Activated naive CD8-positive, alpha-beta T cell treated with anti-CD3 and anti-CD28 coated beads, Interleukin-2, amount 10 ng/mL, durations not matched to agents 7 days and 5 days (primary cell): ENCODE measurements around the gene MOK. TPM values are rescaled to one million over a fixed set of nuclear protein-coding genes. Genes with fewer than 3 reads are reported as not detected.
"Not testable (repeated sequence)": the region's sequence is repeated elsewhere in the genome, so short reads cannot be mapped to it uniquely, and the experiment has no call there.

ENCODE experiments used
- ATAC-seq: fragments of 150-1000 bp; cut with Tn5 transposase; one replicate; pipeline ENCODE4 v1.10.0; 2021; ENCODE audit warnings: low read depth, moderate library complexity
- POLR2A ChIA-PET: fragments of 350-600 bp; sonication (Branson Sonifier 250); formaldehyde crosslinking; loops from one replicate; lab custom pipeline; 2021; ENCODE audit warnings: antibody characterized with exemption; lab: Charles Lee
- DNase-seq: peaks from one replicate; pipeline ENCODE4 v3.0.0; 2021
- H3K27ac Mint-ChIP-seq: one replicate; pipeline ENCODE4 v1.8.0; 2022; ENCODE audit warnings: mild to moderate bottlenecking, mixed read lengths
- H3K27me3 Mint-ChIP-seq: one replicate; pipeline ENCODE4 v1.8.0; 2022; ENCODE audit warnings: mild to moderate bottlenecking, moderate library complexity, mixed read lengths
- H3K36me3 Mint-ChIP-seq: one replicate; pipeline ENCODE4 v1.8.0; 2021; ENCODE audit warnings: mild to moderate bottlenecking, mixed read lengths
- H3K4me1 Mint-ChIP-seq: one replicate; pipeline ENCODE4 v1.8.0; 2021; ENCODE audit warnings: mixed read lengths
- H3K4me3 Mint-ChIP-seq: one replicate; pipeline ENCODE4 v1.8.0; 2022; ENCODE audit warnings: mild to moderate bottlenecking, moderate library complexity, mixed read lengths
- H3K9me3 Mint-ChIP-seq: one replicate; pipeline ENCODE4 v1.8.0; 2021; ENCODE audit warnings: mixed read lengths
- total RNA-seq, 2 experiments: library from RNA; stranded (reverse); gene quantifications; one replicate each; pipeline ENCODE4 v1.2.3, GENCODE V29; 2021

MOK gene
- total RNA-seq, 2 experiments from 2014 or later: 2.4 to 2.7 TPM

DNA sequence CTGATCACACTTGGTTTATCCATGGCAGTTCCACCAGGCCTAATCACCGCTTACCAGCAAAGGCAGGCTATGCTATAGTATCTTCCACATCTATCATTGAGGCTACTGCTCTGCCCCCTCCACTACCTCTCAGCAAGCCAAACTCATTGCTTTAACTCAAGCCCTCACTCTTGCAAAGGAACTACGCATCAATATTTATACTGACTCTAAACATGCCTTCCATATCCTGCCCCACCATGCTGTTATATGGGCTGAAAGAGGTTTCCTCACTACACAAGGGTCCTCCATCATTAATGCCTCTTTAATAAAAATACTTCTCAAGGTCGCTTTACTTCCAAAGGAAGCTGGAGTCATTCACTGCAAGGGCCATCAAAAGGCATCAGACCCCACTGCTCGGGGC is 61.2 kb downstream of the MOK start:
- H3K27ac Mint-ChIP-seq, H3K4me1 Mint-ChIP-seq, DNase-seq, H3K4me3 Mint-ChIP-seq, H3K36me3 Mint-ChIP-seq, POLR2A ChIA-PET, ATAC-seq, H3K27me3 Mint-ChIP-seq, H3K9me3 Mint-ChIP-seq: not testable (repeated sequence)

DNA sequence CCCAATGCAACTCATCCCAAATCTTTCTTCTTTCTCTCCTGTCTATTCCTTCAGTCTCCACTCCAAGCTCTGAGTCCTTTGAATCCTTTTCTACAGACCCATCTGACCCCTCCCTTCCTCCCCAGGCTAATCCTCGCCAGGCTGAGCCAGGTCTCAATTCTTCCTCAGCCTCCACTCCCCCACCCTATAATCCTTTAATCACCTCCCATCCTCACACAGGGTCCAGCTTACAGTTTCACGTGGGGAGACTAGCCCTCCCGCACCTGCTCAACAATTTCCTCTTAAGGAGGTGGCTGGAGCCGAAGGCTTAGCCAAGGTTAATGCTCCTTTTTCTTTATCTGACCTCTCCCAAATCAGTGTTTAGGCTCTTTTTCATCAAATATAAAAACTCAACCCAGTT is 63.8 kb downstream of the MOK start:
- no peak for ATAC-seq
- no peaks in the 10 kb centered on the region for H3K36me3 Mint-ChIP-seq
- no peaks in the 10 kb centered on the region for H3K9me3 Mint-ChIP-seq
- H3K4me3 Mint-ChIP-seq: no peak overlapping the region
- POLR2A ChIA-PET: no interaction called here
- H3K27ac Mint-ChIP-seq: no peak overlapping the region
- H3K27me3 Mint-ChIP-seq: no peaks in the 10 kb centered on the region
- H3K4me1 Mint-ChIP-seq: no peaks in the 10 kb centered on the region
- no peak for DNase-seq

DNA sequence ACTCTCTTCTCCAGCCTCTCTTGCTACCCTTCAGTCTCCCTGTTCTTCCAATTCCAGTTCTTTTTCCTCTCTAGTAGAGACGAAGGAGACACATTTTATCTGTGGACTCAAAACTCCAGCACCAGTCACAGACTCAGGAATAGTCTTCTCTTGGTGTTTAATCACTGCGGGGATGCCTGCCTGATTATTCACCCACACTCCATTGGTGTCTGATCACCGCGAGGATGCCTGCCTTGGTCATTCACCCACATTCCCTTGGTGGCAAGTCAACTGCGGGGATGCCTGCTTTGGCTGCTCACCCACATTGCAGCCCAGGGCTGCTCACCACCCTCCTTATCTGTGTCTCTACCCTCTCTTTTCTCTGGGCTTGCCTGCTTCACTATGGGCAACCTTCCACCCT is 64.5 kb downstream of the MOK start:
- ATAC-seq, H3K27ac Mint-ChIP-seq: not testable (repeated sequence)

DNA sequence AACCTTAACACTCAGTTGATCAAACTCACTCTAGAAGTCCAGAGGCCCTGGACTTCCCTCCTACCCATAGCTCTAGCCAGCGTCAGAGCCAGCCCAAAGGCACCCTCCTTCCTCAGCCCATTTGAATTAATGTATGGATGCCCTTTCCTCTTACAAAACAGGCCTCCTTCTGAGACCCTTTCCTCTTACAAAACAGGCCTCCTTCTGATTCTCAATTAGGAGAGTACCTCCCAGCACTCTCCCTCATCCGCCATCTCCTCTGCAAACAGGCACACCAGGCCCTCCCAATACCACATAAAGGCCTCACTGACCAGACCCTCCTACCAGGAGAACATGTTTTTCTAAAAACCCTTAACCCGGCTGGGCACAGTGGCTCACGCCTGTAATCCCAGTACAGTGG is 65.7 kb downstream of the MOK start:
- Mint-ChIP-seq H3K27ac (no peak overlapping the region), H3K36me3 (no peaks in the 10 kb centered on the region), H3K27me3 (no peaks in the 10 kb centered on the region), H3K4me3 (no peak overlapping the region), H3K4me1 (no peaks in the 10 kb centered on the region), H3K9me3 (no peaks in the 10 kb centered on the region)
- no peak for DNase-seq
- POLR2A ChIA-PET: no interaction called here
- ATAC-seq: no peak

More for the DNA sequence above, 64.5 kb downstream of the MOK start:
- H3K9me3 Mint-ChIP-seq, POLR2A ChIA-PET, DNase-seq, H3K27me3 Mint-ChIP-seq, H3K4me1 Mint-ChIP-seq, H3K4me3 Mint-ChIP-seq, H3K36me3 Mint-ChIP-seq: not testable (repeated sequence)

DNA sequence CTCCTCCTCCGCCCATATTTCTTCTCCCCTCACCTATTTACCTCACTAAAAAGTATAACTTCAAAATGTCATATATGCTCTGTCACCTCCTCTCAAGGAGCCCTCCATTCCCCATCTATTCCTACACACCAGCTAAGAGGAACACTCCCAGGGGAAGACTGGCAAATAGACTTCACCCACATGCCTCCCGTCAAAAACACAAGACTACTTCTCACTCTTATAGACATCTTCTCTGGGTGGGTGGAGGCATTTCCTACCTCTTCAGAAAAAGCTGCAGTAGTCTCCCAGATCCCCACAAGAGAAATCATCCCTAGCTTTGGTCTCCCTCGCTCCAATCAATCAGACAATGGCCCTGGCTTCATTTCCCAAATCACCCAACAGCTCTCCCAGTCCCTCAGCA is 66.2 kb downstream of the MOK start:
- POLR2A ChIA-PET: no interaction called here
- H3K4me1 Mint-ChIP-seq: no peaks in the 10 kb centered on the region
- H3K4me3 Mint-ChIP-seq: no peak overlapping the region
- no peak for ATAC-seq
- DNase-seq: no peak
- H3K27ac Mint-ChIP-seq: no peak overlapping the region
- no peaks in the 10 kb centered on the region for H3K27me3 Mint-ChIP-seq
- no peaks in the 10 kb centered on the region for H3K36me3 Mint-ChIP-seq
- no peaks in the 10 kb centered on the region for H3K9me3 Mint-ChIP-seq

DNA sequence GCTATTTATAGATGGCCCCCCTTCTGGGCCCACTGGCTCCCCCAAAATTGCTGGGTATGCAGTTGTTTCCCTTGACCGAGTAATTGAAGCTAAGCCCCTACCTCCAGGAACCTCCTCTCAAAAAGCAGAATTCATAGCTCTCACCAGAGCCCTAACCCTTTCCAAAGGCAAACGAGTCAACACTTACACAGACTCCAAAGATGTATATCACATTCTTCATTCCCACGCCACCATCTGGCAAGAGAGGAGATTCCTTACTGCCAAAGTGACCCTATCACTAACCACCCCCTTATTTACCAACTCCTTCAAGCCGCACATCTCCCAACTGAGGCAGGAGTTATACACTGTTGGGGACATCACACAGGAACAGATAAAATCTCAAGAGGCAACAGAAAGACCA is 66.8 kb downstream of the MOK start:
- Mint-ChIP-seq H3K27me3 (no peaks in the 10 kb centered on the region), H3K9me3 (no peaks in the 10 kb centered on the region), H3K27ac (no peak overlapping the region), H3K36me3 (no peaks in the 10 kb centered on the region), H3K4me3 (no peak overlapping the region), H3K4me1 (no peaks in the 10 kb centered on the region)
- ATAC-seq (no peak), DNase-seq (no peak)
- POLR2A ChIA-PET: no interaction called here

DNA sequence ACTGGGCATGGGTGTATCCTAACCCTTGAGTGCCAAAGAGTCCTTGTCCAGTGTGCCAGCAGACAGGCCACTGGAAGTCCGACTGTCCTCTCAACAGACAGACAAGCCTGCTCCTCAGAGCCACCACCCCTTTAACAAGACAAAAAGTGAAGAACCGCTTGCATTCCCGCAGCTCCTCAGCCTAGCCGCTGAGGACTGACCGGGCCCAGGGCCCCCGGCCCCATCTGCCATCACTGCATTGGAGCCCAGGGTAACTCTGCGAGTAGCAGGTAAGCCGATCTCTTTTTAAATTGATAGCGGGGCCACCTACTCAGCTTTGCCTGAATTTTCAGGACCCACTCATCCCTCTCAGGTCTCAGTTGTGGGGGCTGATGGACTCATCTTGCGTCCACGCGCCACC is 68.9 kb downstream of the MOK start:
- Mint-ChIP-seq H3K9me3 (no peaks in the 10 kb centered on the region), H3K4me3 (no peak overlapping the region), H3K27ac (no peak overlapping the region), H3K4me1 (no peaks in the 10 kb centered on the region), H3K36me3 (no peaks in the 10 kb centered on the region), H3K27me3 (no peaks in the 10 kb centered on the region)
- POLR2A ChIA-PET: no interaction called here
- DNase-seq (no peak), ATAC-seq (no peak)

DNA sequence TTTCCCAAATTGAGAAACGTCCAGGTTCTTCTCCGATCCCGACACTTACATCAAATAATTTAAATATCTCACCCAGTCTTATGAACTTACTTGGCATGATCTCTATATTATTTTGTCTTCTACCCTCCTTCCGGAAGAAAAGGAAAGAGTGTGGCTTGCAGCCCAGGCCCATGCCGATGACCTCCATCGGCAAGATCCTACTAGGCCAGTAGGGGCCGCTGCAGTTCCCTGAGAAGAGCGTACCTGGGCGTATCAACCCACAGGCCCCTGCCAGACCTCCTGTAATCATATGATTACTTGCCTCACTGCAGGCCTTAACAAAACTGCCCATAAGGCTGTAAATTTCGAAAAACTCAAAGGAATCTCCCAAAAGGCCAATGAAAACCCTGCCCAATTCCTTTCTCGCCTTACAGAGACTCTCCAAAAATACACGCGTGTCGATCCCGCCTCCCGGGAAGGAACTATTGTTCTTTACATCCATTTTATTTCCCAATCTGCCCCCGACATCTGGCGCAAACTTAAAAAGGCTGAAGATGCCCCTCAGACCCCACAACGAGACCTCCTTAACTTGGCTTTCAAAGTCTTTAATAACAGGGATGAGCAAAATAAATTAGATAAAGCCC is 69.6 kb downstream of the MOK start:
- Mint-ChIP-seq H3K36me3 (no peaks in the 10 kb centered on the region), H3K27me3 (no peaks in the 10 kb centered on the region), H3K4me3 (no peak overlapping the region), H3K27ac (no peak overlapping the region), H3K9me3 (no peaks in the 10 kb centered on the region), H3K4me1 (no peaks in the 10 kb centered on the region)
- POLR2A ChIA-PET: no interaction called here
- DNase-seq (peak; percentile 79), ATAC-seq (peak; percentile 94)

DNA sequence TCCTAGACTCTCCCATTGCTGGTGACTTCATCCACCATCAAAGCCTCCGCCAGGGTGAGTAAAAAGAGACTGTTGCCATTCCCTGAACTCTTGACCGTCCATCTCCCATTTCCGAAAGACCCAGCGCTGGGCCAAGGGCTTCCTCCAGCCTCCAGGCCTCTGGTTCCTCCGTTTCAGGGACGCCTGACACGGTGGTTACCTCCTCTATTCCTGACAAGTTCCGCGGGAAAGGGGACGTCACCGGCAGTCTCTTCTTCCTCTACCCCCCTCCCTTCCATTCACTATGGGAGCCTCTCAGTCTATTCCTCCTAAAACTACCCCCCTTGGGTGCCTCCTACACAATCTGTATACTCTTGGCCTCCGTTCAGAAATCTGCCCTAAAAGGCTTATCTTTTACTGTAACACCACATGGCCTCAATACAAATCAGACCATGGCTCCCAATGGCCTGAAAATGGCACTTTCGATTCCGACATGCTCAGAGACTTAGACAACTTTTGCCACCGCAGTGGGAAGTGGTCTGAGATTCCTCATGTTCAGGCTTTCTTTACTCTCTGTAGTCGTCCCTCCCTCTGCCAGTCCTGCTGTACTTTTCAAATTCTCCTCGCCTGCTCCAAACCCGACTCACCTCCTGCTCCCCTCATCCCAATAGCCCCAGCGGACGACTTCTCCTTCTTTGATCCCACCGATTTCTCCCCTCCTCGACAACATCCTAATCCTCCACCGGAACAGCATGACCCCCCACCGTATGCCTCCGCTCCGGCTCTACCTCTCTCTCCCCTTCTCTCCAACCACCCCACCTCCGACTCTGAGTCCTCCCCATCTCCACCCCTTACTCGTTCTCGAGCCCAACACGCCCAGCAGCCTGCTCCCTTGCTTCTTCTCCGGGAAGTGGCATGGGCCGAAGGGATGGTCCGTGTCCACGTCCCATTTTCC is 70.4 kb downstream of the MOK start:
- ATAC-seq: no peak
- no peak overlapping the region for H3K27ac Mint-ChIP-seq

DNA sequence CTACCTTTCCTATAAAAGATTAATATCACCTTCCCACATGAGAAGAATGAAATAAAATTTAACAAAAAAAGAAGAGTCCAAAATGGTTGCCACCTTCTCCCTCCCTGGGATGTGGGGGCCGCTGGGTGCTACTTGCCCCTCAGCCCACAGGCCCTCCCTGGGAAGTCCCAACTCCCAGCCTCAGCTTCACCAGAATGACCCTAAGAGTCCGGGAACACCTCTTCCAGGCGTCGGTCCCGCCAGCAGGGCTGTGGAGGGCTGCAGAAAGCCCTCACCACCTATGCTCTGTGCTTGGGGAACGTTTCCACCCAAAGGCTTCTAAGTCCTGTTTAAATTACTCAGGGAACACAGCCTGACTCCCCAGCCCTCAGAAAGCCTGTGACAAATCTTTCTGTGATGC is 71.9 kb downstream of the MOK start:
- Mint-ChIP-seq H3K27me3 (no peaks in the 10 kb centered on the region), H3K9me3 (no peaks in the 10 kb centered on the region), H3K27ac (no peak overlapping the region), H3K36me3 (no peaks in the 10 kb centered on the region), H3K4me1 (no peaks in the 10 kb centered on the region), H3K4me3 (no peak overlapping the region)
- ATAC-seq: no peak
- POLR2A ChIA-PET: interaction anchor here (0.6 kb wide), 1 partner anchor 122 kb away, joined by 4 read pairs; no protein-coding TSS in a partner anchor
- DNase-seq: no peak

More for the DNA sequence above, 70.4 kb downstream of the MOK start:
- H3K4me3 Mint-ChIP-seq: no peak overlapping the region
- H3K36me3 Mint-ChIP-seq: no peaks in the 10 kb centered on the region
- no peaks in the 10 kb centered on the region for H3K4me1 Mint-ChIP-seq
- no peak for DNase-seq
- H3K9me3 Mint-ChIP-seq: no peaks in the 10 kb centered on the region
- POLR2A ChIA-PET: no interaction called here
- no peaks in the 10 kb centered on the region for H3K27me3 Mint-ChIP-seq

DNA sequence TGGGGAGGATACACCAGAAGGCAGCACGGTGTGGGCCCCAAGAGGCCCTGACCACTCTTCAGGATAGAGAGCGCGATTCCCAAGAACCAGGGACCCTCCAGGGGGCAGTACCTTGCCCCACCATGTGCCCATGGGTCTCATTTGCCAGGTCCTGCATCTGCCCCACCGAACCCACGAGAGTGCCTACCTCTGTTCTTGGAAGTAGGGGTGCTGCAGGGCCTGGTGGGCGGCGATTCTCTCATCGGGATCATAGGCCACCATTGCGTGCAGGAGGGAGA is 72.7 kb downstream of the MOK start:
- Mint-ChIP-seq H3K4me1 (no peaks in the 10 kb centered on the region), H3K4me3 (no peak overlapping the region), H3K9me3 (no peaks in the 10 kb centered on the region), H3K27ac (no peak overlapping the region), H3K36me3 (no peaks in the 10 kb centered on the region), H3K27me3 (no peaks in the 10 kb centered on the region)
- DNase-seq (no peak), ATAC-seq (no peak)
- POLR2A ChIA-PET: no interaction called here

DNA sequence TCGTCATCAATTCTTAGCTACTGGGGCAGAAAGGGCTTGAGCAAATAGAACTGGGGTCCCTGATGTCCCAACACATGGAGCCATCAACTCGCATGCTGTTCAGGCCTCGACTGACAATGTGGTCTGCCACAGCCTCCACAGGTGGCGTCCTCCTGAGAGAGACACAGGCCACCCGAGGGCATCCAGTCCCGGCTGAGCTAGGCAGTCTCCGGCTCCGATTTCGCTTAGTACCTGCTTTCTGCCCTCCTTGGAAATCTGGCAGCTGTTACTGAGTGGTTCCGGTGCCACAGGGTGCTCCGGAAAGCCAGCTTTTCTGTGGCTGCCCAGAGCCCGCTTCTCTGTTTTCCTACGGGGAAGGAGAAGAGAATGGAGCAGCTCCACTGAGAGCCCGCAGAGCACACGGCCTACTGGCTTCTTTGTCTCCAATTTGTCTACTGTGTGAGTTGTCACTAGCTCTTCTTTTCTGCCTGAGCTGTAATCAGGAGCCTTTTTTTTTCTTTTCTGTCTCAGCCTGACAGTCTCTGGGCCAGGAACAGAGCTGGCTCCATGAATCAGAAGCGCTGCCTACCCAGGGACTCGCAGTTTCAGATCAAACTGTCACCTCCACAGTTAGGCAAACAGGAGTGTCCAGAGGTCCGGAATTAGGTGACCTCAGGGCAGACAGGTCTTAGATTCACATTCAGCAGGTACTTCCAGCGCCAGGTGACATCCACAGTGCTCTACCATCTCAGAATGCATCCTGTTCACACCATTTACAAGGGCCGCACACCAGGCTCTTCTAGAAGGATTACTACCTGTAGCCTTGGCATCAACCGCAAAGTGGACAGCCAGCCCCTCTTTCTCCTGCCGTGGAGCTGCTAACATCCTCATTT is 73.3 kb downstream of the MOK start:
- Mint-ChIP-seq H3K4me3 (no peak overlapping the region), H3K27ac (no peak overlapping the region), H3K4me1 (no peaks in the 10 kb centered on the region), H3K27me3 (no peaks in the 10 kb centered on the region), H3K36me3 (no peaks in the 10 kb centered on the region), H3K9me3 (no peaks in the 10 kb centered on the region)
- no peak for DNase-seq
- ATAC-seq: no peak
- POLR2A ChIA-PET: no interaction called here

DNA sequence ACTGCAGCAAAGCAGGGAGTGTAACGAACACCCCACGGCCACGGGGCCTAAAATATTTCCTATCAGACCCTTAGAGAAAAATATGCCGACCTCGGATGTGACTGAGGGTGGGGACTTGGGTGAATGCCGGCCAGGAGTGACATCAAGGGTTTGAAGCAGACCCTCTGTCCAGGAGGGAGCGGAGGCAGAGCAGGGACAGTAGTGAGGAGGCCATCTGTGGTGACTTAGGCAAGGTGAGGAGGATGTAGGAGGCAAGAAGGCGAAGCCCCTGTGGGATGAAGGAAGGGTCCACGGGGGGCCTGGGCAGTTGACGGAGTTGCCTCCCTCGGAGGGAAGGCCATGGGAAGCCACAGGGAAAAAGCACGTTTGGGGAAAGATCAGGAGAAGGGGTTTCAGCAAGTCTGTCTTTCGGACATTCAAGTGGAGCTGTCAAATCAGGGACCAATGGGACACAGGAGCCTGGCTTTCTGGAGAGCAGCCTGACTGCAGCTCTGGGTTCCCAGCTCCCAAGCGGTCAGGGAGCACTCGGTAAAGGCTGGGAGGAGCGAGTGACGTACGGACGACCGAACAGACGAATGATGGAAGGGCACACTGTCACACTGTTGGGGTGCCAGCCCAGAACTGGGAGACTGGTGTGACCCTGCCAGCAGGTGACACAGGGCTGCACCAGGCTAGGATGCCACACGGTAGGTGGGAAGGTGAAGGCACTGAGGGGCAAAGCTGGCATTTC is 74.3 kb downstream of the MOK start:
- Mint-ChIP-seq H3K9me3 (no peaks in the 10 kb centered on the region), H3K27me3 (no peaks in the 10 kb centered on the region), H3K4me3 (no peak overlapping the region), H3K27ac (no peak overlapping the region), H3K4me1 (no peaks in the 10 kb centered on the region), H3K36me3 (no peaks in the 10 kb centered on the region)
- ATAC-seq (no peak), DNase-seq (no peak)
- POLR2A ChIA-PET: no interaction called here
